GM23338 (cell line): Measurements from ENCODE around the gene ZNF445. TPM values are rescaled to one million over a fixed set of nuclear protein-coding genes. Genes with fewer than 3 reads are reported as not detected.

Experiments
- ATAC-seq: fragments of 200-7000 bp; cut with Tn5 transposase; 3 replicates; pipeline ENCODE4 v1.9.1; 2020
- DNase-seq: peaks from one replicate; pipeline ENCODE4 v3.0.0-alpha.2; 2015; ENCODE audit warnings: low spot score
- H2AFZ ChIP-seq: fragments of 200-600 bp; sonication (generic); 2 replicates; pipeline ENCODE4 v1.8.0; 2016; ENCODE audit warnings: antibody characterized with exemption, mild to moderate bottlenecking, moderate library complexity
- H3F3A ChIP-seq: fragments of 200-600 bp; sonication (generic); replicated peaks from 2 replicates; pipeline ENCODE4 v1.8.0; 2017; ENCODE audit warnings: antibody characterized with exemption, mixed run types, low read depth
- H3K27ac ChIP-seq: fragments of 200-600 bp; sonication (generic); 2 replicates; pipeline ENCODE4 v1.6.1; 2016; ENCODE audit warnings: low read depth
- H3K27me3 ChIP-seq: fragments of 200-600 bp; sonication (generic); 2 replicates; pipeline ENCODE4 v1.8.0; 2016; ENCODE audit warnings: mild to moderate bottlenecking, mixed run types, moderate library complexity; ENCODE audit not compliant: insufficient read depth
- H3K36me3 ChIP-seq: fragments of 200-600 bp; sonication (generic); 2 replicates; pipeline ENCODE4 v1.8.0; 2016; ENCODE audit warnings: mild to moderate bottlenecking; ENCODE audit not compliant: insufficient read depth
- H3K4me1 ChIP-seq: fragments of 200-600 bp; sonication (generic); 2 replicates; pipeline ENCODE4 v1.8.0; 2016; ENCODE audit warnings: mild to moderate bottlenecking, moderate library complexity; ENCODE audit not compliant: insufficient read depth
- H3K4me2 ChIP-seq: fragments of 200-600 bp; sonication (generic); 2 replicates; pipeline ENCODE4 v1.7.1; 2017; ENCODE audit warnings: mixed run types
- H3K4me3 ChIP-seq: fragments of 200-600 bp; sonication (generic); 2 replicates; pipeline ENCODE4 v1.6.1; 2016; ENCODE audit warnings: mixed run types
- H3K79me2 ChIP-seq: fragments of 200-600 bp; sonication (generic); replicated peaks from 2 replicates; pipeline ENCODE4 v1.8.0; 2017; ENCODE audit warnings: mild to moderate bottlenecking; ENCODE audit not compliant: insufficient read depth
- H3K9me2 ChIP-seq: fragments of 200-600 bp; sonication (generic); 2 replicates; pipeline ENCODE4 v1.8.0; 2017; ENCODE audit not compliant: insufficient read depth
- H4K20me1 ChIP-seq: fragments of 200-600 bp; sonication (generic); replicated peaks from 2 replicates; pipeline ENCODE4 v1.8.0; 2017; ENCODE audit warnings: mild to moderate bottlenecking; ENCODE audit not compliant: insufficient read depth
- H3K27ac Mint-ChIP-seq: 2 replicates; pipeline ENCODE4 v1.8.0; 2020; ENCODE audit warnings: inconsistent platforms, mild to moderate bottlenecking, moderate library complexity, mixed read lengths
- H3K27me3 Mint-ChIP-seq: 3 replicates; pipeline ENCODE4 v1.8.0; 2022; ENCODE audit warnings: low read depth, mild to moderate bottlenecking, moderate library complexity, mixed read lengths, inconsistent platforms; ENCODE audit not compliant: insufficient read depth, poor library complexity
- H3K36me3 Mint-ChIP-seq: 3 replicates; pipeline ENCODE4 v1.8.0; 2021; ENCODE audit warnings: low read depth, mild to moderate bottlenecking, inconsistent platforms, moderate library complexity, mixed read lengths
- H3K4me1 Mint-ChIP-seq: 3 replicates; pipeline ENCODE4 v1.8.0; 2020; ENCODE audit warnings: mild to moderate bottlenecking, inconsistent platforms, mixed read lengths
- H3K4me3 Mint-ChIP-seq: 3 replicates; pipeline ENCODE4 v1.8.0; 2021; ENCODE audit warnings: moderate library complexity, mild to moderate bottlenecking, inconsistent platforms, mixed read lengths
- H3K9me3 Mint-ChIP-seq: 3 replicates; pipeline ENCODE4 v1.8.0; 2020; ENCODE audit warnings: moderate library complexity, mild to moderate bottlenecking, inconsistent platforms, mixed read lengths
- CREB1 ChIP-seq: fragments of 250-450 bp; sonication (Bioruptor Pico); IDR thresholded peaks from 2 replicates; pipeline ENCODE4 v1.5.0; 2020; ENCODE audit warnings: low read depth, mild to moderate bottlenecking, moderate library complexity
- EZH2 ChIP-seq: fragments of 200-600 bp; sonication (generic); IDR thresholded peaks from one replicate; pipeline ENCODE4 v1.8.0; 2017; ENCODE audit warnings: antibody characterized with exemption, mild to moderate bottlenecking, low read depth; ENCODE audit not compliant: unreplicated experiment
- EZH2phosphoT487 ChIP-seq: fragments of 200-600 bp; sonication (generic); IDR thresholded peaks from one replicate; pipeline ENCODE4 v1.8.1; 2018; ENCODE audit warnings: antibody characterized with exemption; ENCODE audit not compliant: unreplicated experiment
- JUNB ChIP-seq: IDR thresholded peaks from one replicate; pipeline ENCODE4 v1.6.1; 2016; ENCODE audit warnings: antibody characterized with exemption; ENCODE audit not compliant: unreplicated experiment
- NANOG ChIP-seq: IDR thresholded peaks from 2 replicates; pipeline ENCODE4 v1.6.1; 2016; ENCODE audit warnings: antibody characterized with exemption, borderline replicate concordance
- POLR2AphosphoS5 ChIP-seq: IDR thresholded peaks from 2 replicates; pipeline ENCODE4 v1.6.1; 2016; ENCODE audit warnings: antibody characterized with exemption, low read depth
- STAT1 ChIP-seq: IDR thresholded peaks from one replicate; pipeline ENCODE4 v1.6.1; 2016; ENCODE audit warnings: antibody characterized with exemption; ENCODE audit not compliant: unreplicated experiment
- ZNF114 ChIP-seq: fragments of 250-450 bp; sonication (Bioruptor Pico); IDR thresholded peaks from 2 replicates; pipeline ENCODE4 v1.5.0; 2020; ENCODE audit warnings: mild to moderate bottlenecking, moderate library complexity
- ZNF331 ChIP-seq: fragments of 250-450 bp; sonication (Bioruptor Pico); IDR thresholded peaks from 2 replicates; pipeline ENCODE4 v1.5.0; 2020; ENCODE audit warnings: low read depth, mild to moderate bottlenecking, moderate library complexity
- polyA plus RNA-seq: library from polyadenylated mRNA; unstranded; fragments of >200 nt; fragmentation: Nextera tagmentation; extraction: Ambion mirVana; gene quantifications from 2 replicates; pipeline ENCODE4 v1.2.1, GENCODE V29; 2016
- total RNA-seq: library from RNA; depleted of rRNA; stranded (reverse); fragments of >200 nt; shearing (Covaris generic); gene quantifications from 2 replicates; pipeline ENCODE4 v1.2.3, GENCODE V29; 2014
- TF ChIP-seq, protein P1 (sequence below), 2 experiments: fragments of 200-600 bp in 1 of 2; sonication (generic) in 1 of 2; conservative IDR thresholded peaks; 2 replicates each; pipeline versions ENCODE4 v1.5.1 to v1.6.1; 2016 to 2017; ENCODE audit warnings: antibody characterized with exemption in 2 of 2, low read depth in 2 of 2, mild to moderate bottlenecking in 2 of 2, moderate library complexity in 1 of 2
- TF ChIP-seq, protein P2 (sequence below): IDR thresholded peaks from one replicate; pipeline ENCODE4 v1.6.1; 2018; ENCODE audit warnings: antibody characterized with exemption; ENCODE audit not compliant: unreplicated experiment
- TF ChIP-seq, protein P3 (sequence below): IDR thresholded peaks from 2 replicates; pipeline ENCODE4 v1.6.1; 2016; ENCODE audit warnings: antibody characterized with exemption
- TF ChIP-seq, protein P4 (sequence below): fragments of 250-450 bp; sonication (Bioruptor Pico); IDR thresholded peaks from 2 replicates; pipeline ENCODE4 v1.5.0; 2020; ENCODE audit warnings: mild to moderate bottlenecking, moderate library complexity

ZNF445 gene
- total and polyA plus RNA-seq, 2 experiments from 2014 or later = 2.7 to 16.6 TPM

DNA sequence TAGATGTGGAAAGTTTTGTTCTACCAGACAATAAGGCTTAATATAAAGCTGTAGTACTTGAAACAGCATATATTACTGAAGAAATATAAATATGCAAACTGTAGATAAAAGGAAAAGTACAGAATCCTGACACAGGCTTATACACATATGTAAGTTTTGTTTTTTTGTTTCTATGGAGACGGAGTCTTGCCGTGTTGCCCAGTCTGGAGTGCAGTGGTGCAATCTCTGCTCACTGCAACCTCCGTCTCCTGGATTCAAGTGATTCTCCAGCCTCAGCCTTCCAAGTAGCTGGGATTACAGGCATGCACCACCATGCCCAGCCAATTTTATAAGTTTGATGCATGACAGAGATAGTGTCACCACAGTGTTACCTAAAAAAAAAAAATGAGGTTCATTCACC lies 29.1 kb upstream of the ZNF445 start:
- H3K36me3 ChIP-seq = no peaks in the 10 kb centered on the region
- 0 out of 2 replicates have a peak, but pooled peaks cover 5% of the 10 kb centered on the region for H3K9me2 ChIP-seq
- Mint-ChIP-seq H3K4me3 (no peak overlapping the region; the same call in 2 of the 3 replicates), H3K36me3 (peaks cover 41% of the 10 kb centered on the region), H3K27me3 (peaks cover 9% of the 10 kb centered on the region), H3K4me1 (peaks cover 18% of the 10 kb centered on the region), H3K9me3 (peaks cover 16% of the 10 kb centered on the region), H3K27ac (no peak overlapping the region)
- H3K27me3 ChIP-seq = no peaks in the 10 kb centered on the region
- ATAC-seq (no peak), DNase-seq (no peak)
- H2AFZ ChIP-seq = no peak overlapping the region
- no peak overlapping the region for H3K4me2 ChIP-seq
- H3F3A ChIP-seq = no peaks in the 10 kb centered on the region
- TF ChIP-seq STAT1 (no peak), EZH2phosphoT487 (no peak), CREB1 (CRISPR knock-in tag) (no peak), NANOG (no peak), ZNF331 (no peak), POLR2AphosphoS5 (no peak), JUNB (no peak), EZH2 (no peak), ZNF114 (CRISPR knock-in tag) (no peak)
- TF ChIP-seq, protein P1, sequence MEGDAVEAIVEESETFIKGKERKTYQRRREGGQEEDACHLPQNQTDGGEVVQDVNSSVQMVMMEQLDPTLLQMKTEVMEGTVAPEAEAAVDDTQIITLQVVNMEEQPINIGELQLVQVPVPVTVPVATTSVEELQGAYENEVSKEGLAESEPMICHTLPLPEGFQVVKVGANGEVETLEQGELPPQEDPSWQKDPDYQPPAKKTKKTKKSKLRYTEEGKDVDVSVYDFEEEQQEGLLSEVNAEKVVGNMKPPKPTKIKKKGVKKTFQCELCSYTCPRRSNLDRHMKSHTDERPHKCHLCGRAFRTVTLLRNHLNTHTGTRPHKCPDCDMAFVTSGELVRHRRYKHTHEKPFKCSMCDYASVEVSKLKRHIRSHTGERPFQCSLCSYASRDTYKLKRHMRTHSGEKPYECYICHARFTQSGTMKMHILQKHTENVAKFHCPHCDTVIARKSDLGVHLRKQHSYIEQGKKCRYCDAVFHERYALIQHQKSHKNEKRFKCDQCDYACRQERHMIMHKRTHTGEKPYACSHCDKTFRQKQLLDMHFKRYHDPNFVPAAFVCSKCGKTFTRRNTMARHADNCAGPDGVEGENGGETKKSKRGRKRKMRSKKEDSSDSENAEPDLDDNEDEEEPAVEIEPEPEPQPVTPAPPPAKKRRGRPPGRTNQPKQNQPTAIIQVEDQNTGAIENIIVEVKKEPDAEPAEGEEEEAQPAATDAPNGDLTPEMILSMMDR (conservative IDR thresholded peaks at IDR 0.05; ENCODE audit: low read depth in 2 of 2) = no peak
- TF ChIP-seq, protein P2, sequence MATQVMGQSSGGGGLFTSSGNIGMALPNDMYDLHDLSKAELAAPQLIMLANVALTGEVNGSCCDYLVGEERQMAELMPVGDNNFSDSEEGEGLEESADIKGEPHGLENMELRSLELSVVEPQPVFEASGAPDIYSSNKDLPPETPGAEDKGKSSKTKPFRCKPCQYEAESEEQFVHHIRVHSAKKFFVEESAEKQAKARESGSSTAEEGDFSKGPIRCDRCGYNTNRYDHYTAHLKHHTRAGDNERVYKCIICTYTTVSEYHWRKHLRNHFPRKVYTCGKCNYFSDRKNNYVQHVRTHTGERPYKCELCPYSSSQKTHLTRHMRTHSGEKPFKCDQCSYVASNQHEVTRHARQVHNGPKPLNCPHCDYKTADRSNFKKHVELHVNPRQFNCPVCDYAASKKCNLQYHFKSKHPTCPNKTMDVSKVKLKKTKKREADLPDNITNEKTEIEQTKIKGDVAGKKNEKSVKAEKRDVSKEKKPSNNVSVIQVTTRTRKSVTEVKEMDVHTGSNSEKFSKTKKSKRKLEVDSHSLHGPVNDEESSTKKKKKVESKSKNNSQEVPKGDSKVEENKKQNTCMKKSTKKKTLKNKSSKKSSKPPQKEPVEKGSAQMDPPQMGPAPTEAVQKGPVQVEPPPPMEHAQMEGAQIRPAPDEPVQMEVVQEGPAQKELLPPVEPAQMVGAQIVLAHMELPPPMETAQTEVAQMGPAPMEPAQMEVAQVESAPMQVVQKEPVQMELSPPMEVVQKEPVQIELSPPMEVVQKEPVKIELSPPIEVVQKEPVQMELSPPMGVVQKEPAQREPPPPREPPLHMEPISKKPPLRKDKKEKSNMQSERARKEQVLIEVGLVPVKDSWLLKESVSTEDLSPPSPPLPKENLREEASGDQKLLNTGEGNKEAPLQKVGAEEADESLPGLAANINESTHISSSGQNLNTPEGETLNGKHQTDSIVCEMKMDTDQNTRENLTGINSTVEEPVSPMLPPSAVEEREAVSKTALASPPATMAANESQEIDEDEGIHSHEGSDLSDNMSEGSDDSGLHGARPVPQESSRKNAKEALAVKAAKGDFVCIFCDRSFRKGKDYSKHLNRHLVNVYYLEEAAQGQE = no peak
- TF ChIP-seq, protein P3, sequence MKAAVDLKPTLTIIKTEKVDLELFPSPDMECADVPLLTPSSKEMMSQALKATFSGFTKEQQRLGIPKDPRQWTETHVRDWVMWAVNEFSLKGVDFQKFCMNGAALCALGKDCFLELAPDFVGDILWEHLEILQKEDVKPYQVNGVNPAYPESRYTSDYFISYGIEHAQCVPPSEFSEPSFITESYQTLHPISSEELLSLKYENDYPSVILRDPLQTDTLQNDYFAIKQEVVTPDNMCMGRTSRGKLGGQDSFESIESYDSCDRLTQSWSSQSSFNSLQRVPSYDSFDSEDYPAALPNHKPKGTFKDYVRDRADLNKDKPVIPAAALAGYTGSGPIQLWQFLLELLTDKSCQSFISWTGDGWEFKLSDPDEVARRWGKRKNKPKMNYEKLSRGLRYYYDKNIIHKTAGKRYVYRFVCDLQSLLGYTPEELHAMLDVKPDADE = no peak
- TF ChIP-seq, protein P4, sequence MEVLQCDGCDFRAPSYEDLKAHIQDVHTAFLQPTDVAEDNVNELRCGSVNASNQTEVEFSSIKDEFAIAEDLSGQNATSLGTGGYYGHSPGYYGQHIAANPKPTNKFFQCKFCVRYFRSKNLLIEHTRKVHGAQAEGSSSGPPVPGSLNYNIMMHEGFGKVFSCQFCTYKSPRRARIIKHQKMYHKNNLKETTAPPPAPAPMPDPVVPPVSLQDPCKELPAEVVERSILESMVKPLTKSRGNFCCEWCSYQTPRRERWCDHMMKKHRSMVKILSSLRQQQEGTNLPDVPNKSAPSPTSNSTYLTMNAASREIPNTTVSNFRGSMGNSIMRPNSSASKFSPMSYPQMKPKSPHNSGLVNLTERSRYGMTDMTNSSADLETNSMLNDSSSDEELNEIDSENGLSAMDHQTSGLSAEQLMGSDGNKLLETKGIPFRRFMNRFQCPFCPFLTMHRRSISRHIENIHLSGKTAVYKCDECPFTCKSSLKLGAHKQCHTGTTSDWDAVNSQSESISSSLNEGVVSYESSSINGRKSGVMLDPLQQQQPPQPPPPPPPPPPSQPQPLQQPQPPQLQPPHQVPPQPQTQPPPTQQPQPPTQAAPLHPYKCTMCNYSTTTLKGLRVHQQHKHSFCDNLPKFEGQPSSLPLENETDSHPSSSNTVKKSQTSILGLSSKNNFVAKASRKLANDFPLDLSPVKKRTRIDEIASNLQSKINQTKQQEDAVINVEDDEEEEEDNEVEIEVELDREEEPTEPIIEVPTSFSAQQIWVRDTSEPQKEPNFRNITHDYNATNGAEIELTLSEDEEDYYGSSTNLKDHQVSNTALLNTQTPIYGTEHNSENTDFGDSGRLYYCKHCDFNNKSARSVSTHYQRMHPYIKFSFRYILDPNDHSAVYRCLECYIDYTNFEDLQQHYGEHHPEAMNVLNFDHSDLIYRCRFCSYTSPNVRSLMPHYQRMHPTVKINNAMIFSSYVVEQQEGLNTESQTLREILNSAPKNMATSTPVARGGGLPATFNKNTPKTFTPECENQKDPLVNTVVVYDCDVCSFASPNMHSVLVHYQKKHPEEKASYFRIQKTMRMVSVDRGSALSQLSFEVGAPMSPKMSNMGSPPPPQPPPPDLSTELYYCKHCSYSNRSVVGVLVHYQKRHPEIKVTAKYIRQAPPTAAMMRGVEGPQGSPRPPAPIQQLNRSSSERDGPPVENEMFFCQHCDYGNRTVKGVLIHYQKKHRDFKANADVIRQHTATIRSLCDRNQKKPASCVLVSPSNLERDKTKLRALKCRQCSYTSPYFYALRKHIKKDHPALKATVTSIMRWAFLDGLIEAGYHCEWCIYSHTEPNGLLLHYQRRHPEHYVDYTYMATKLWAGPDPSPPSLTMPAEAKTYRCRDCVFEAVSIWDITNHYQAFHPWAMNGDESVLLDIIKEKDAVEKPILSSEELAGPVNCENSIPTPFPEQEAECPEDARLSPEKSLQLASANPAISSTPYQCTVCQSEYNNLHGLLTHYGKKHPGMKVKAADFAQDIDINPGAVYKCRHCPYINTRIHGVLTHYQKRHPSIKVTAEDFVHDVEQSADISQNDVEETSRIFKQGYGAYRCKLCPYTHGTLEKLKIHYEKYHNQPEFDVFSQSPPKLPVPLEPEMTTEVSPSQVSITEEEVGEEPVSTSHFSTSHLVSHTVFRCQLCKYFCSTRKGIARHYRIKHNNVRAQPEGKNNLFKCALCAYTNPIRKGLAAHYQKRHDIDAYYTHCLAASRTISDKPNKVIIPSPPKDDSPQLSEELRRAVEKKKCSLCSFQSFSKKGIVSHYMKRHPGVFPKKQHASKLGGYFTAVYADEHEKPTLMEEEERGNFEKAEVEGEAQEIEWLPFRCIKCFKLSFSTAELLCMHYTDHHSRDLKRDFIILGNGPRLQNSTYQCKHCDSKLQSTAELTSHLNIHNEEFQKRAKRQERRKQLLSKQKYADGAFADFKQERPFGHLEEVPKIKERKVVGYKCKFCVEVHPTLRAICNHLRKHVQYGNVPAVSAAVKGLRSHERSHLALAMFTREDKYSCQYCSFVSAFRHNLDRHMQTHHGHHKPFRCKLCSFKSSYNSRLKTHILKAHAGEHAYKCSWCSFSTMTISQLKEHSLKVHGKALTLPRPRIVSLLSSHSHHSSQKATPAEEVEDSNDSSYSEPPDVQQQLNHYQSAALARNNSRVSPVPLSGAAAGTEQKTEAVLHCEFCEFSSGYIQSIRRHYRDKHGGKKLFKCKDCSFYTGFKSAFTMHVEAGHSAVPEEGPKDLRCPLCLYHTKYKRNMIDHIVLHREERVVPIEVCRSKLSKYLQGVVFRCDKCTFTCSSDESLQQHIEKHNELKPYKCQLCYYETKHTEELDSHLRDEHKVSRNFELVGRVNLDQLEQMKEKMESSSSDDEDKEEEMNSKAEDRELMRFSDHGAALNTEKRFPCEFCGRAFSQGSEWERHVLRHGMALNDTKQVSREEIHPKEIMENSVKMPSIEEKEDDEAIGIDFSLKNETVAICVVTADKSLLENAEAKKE (CRISPR knock-in tag) = no peak
- peaks cover 20% of the 10 kb centered on the region for H4K20me1 ChIP-seq
- H3K4me1 ChIP-seq = peaks cover 20% of the 10 kb centered on the region; the same call in 1 of the 2 replicates
- peaks cover 83% of the 10 kb centered on the region for H3K79me2 ChIP-seq
- H3K27ac ChIP-seq = no peak overlapping the region
- H3K4me3 ChIP-seq = no peak overlapping the region
